ENCODE data around the gene ITPR3.
A peak's percentile ranks its signal among the peaks of the same experiment; 100 is the strongest.

ITPR3 gene

GRCh38 chr6:33577718-33578117 lies 43.4 kb upstream of the ITPR3 start:
- no peak overlapping the region for H3K4me3 Mint-ChIP-seq
- no peak for TF ChIP-seq CTCF (IDR thresholded peaks at IDR 0.05)
- H3K27me3 Mint-ChIP-seq (ENCODE audit: low read depth, poor library complexity): no peaks in the 10 kb centered on the region
- H3K4me1 Mint-ChIP-seq: peaks cover 19% of the 10 kb centered on the region
- peaks cover 11% of the 10 kb centered on the region for H3K36me3 Mint-ChIP-seq (ENCODE audit: low read depth)
- H3K27ac Mint-ChIP-seq: no peak overlapping the region
- H3K9me3 Mint-ChIP-seq: no peaks in the 10 kb centered on the region
- DNase-seq: no peak

GRCh38 chr6:33578164-33578563 lies 43.0 kb upstream of the ITPR3 start:
- no peak for TF ChIP-seq CTCF (IDR thresholded peaks at IDR 0.05)
- Mint-ChIP-seq H3K9me3 (no peaks in the 10 kb centered on the region), H3K36me3 (ENCODE audit: low read depth) (peaks cover 11% of the 10 kb centered on the region), H3K27me3 (ENCODE audit: low read depth, poor library complexity) (no peaks in the 10 kb centered on the region), H3K4me1 (peaks cover 19% of the 10 kb centered on the region), H3K4me3 (peak overlapping the region; percentile 73), H3K27ac (no peak overlapping the region)
- no peak for DNase-seq

DNA sequence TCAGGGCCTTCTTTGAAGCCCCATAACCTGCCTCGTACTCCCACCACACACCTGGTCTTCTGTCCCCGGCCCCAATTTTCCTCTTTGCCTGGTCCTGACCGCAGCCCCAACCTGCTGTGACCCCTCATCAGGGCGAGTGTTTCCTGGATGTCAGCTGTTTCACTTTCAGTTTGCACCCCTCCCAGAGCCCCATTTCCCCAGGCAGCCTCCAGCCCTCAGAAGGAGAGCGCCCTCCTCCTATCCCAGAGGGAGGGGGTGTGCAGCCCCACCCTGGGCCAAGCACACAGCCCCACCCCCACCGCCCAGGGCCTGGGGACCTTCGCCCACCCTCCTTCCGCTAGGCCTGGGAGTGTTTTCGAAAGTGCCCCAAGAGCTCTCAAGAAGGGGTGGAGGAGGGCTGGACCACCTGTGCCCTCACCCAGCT lies 42.5 kb upstream of the ITPR3 start:
- no peak for TF ChIP-seq CTCF (IDR thresholded peaks at IDR 0.05)

DNA sequence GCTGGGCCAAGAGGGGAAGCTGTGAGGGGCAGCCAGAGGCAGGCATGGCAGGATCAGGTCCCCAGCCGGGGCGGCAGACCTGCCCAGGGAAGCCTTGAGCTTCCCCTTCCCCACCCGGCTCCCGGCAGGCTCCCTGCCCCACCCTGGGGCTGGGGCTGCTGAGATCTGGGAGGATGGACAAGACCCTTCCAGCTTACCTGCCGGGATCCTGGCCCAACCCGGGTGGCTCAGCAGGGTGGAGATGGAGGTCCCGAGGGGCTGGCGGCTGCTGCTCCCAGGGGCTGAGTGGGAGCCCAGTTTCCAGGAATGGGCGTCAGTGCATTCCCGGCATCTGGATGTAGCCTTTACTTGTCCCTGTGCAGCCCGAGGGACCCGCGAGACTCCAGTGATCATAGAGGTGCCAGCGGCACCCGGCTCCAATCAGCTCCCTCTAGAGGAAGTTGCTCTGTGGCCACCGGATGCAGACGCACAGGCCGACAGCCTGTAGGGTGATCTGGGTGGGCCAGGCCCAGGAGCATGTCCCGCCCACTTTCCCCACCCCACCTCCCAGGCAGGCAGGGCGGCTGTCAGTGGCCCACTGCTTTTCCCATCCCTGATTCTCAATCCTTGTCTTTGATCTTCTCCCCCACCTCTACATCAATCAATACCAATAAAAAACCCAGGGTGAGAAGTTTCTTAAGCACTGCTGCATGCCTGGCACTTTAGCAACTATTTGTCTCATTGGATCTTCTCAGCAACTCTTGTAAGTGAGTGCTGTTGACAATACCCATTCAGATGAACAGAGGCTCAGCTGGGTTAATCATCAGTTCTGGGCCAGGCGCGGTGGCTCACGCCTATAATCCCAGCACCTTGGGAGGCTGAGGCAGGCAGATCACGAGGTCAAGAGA lies 41.1 kb upstream of the ITPR3 start, which contains the start of gene BAK1:
TSS of gene BAK1 (minus strand) at position 449 of the 887 bp plus-strand sequence. CDS start 2,672 bp downstream, outside the sequence.
- Mint-ChIP-seq H3K4me3 (peak within 1 kb of the TSS; percentile 85), H3K27me3 (ENCODE audit: low read depth, poor library complexity) (no peaks in the 10 kb centered on the region), H3K9me3 (no peaks in the 10 kb centered on the region), H3K27ac (no peak within 1 kb of the TSS), H3K4me1 (peaks cover 24% of the 10 kb centered on the region), H3K36me3 (ENCODE audit: low read depth) (peaks cover 8% of the 10 kb centered on the region)
- peak; percentile 84 for DNase-seq
- no peak for TF ChIP-seq CTCF (IDR thresholded peaks at IDR 0.05)

More for the DNA sequence above, 42.5 kb upstream of the ITPR3 start:
- Mint-ChIP-seq H3K27me3 (ENCODE audit: low read depth, poor library complexity) (no peaks in the 10 kb centered on the region), H3K4me1 (peaks cover 22% of the 10 kb centered on the region), H3K9me3 (no peaks in the 10 kb centered on the region), H3K27ac (no peak overlapping the region), H3K36me3 (ENCODE audit: low read depth) (peaks cover 11% of the 10 kb centered on the region), H3K4me3 (peak overlapping the region; percentile 85)
- no peak for DNase-seq

DNA sequence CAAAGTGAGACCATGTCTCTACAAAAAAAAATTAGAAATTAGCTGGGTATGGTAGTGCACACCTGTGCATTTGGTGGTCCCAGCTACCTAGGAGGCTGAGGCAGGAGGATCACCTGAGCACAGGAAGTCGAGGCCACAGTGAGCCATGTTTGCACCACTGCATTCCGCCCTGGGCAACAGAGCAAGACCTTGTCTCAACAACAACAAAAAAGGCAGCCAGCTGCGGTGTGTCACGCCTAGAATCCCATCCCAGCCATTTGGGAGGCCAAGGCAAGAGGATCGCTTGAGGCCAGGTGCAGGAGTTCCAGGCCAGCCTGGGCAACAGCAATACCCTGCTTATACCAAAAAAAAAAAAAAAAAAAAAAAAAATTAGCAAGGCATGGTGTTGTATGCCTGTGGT lies 39.9 kb upstream of the ITPR3 start:
- no peak overlapping the region for H3K4me3 Mint-ChIP-seq
- H3K9me3 Mint-ChIP-seq: no peaks in the 10 kb centered on the region
- H3K36me3 Mint-ChIP-seq (ENCODE audit: low read depth): peaks cover 4% of the 10 kb centered on the region
- DNase-seq: no peak
- H3K4me1 Mint-ChIP-seq: peaks cover 24% of the 10 kb centered on the region
- no peaks in the 10 kb centered on the region for H3K27me3 Mint-ChIP-seq (ENCODE audit: low read depth, poor library complexity)
- no peak overlapping the region for H3K27ac Mint-ChIP-seq
- no peak for TF ChIP-seq CTCF (IDR thresholded peaks at IDR 0.05)

All from nephron progenitor cell (in vitro differentiated cells).